Placental epithelial cell (primary cell): ENCODE results near the gene SAT2. TPM values are rescaled to one million over a fixed set of nuclear protein-coding genes. Genes with fewer than 3 reads are reported as not detected.

Source experiments
- small RNA-seq: library from RNA; depleted of rRNA; stranded (forward); fragments of <200 nt; gene quantifications from one replicate; pipeline ENCODE3, GENCODE V24; 2012
- total RNA-seq: library from RNA; depleted of rRNA; stranded (reverse); fragments of >200 nt; gene quantifications from 2 replicates; pipeline ENCODE4 v1.2.3, GENCODE V29; 2012

SAT2 gene
- total RNA-seq: 16.7 and 38.1 TPM in 2 replicates

GRCh38 chr17:7627250-7628121 lies at the start of gene SAT2:
TSS of gene SAT2 (minus strand) at chr17:7627821. CDS start at chr17:7627635, 186 bp downstream.

GRCh38 chr17:7650509-7651096 lies 23.0 kb upstream of the SAT2 start, which contains the start of gene ATP1B2:
TSS of gene ATP1B2 (plus strand) at chr17:7650926. CDS start at chr17:7651519, 593 bp downstream.

GRCh38 chr17:7629939-7630571 lies 2.4 kb upstream of the SAT2 start, which contains the start of gene SHBG:
TSS of gene SHBG (plus strand) at chr17:7630135. CDS start at chr17:7630173, 38 bp downstream.

GRCh38 chr17:7614425-7615264 lies 13.0 kb downstream of the SAT2 start, which contains the start of gene FXR2:
TSS of gene FXR2 (minus strand) at chr17:7614897. CDS start at chr17:7614532, 365 bp downstream.

GRCh38 chr17:7589891-7590691 lies 37.5 kb downstream of the SAT2 start, which contains the start of gene SOX15:
TSS of gene SOX15 (minus strand) at chr17:7590094. CDS start at chr17:7589676, 418 bp downstream.

GRCh38 chr17:7583253-7584109 lies 44.1 kb downstream of the SAT2 start, which contains the start of gene MPDU1:
TSS of gene MPDU1 (plus strand) at chr17:7583852. CDS start at chr17:7583863, 11 bp downstream.

GRCh38 chr17:7579001-7579833 lies 48.4 kb downstream of the SAT2 start, which contains the start of gene CD68:
TSS of gene CD68 (plus strand) at chr17:7579638. CDS start at chr17:7579678, 40 bp downstream.

Small RNA genes within 50 kb of the gene (small RNA-seq; reads per million reads assigned to genes)
- not detected for gene CD68
- gene SNORD10: not detected

Other genes with a start within 250 kb of the SAT2 start
- 14.1 and 27.5 TPM in 2 replicates for gene TNK1, start 246.7 kb downstream of the SAT2 start, total RNA-seq
- 51.8 and 64.1 TPM in 2 replicates for gene PLSCR3, start 233.3 kb downstream of the SAT2 start, total RNA-seq
- 83.7 and 304 TPM in 2 replicates for gene TMEM256, start 223.7 kb downstream of the SAT2 start, total RNA-seq
- gene NLGN2, start 220.0 kb downstream of the SAT2 start, total RNA-seq: 4.9 and 9.8 TPM in 2 replicates
- gene SPEM1, start 207.5 kb downstream of the SAT2 start, total RNA-seq: not detected in 2 replicates
- not detected in 2 replicates for gene SPEM2, start 202.2 kb downstream of the SAT2 start, total RNA-seq
- not detected in 2 replicates for gene SPEM3, start 199.0 kb downstream of the SAT2 start, total RNA-seq
- 8.6 and 16.8 TPM in 2 replicates for gene TMEM102, start 192.4 kb downstream of the SAT2 start, total RNA-seq
- 2.1 and 3.9 TPM in 2 replicates for gene FGF11, start 188.3 kb downstream of the SAT2 start, total RNA-seq
- gene CHRNB1, start 182.8 kb downstream of the SAT2 start, total RNA-seq: 5.7 and 13.0 TPM in 2 replicates
- 33.9 and 36.1 TPM in 2 replicates for gene ZBTB4, start 148.2 kb downstream of the SAT2 start, total RNA-seq
- not detected in 2 replicates for gene SLC35G6, start 146.4 kb downstream of the SAT2 start, total RNA-seq
- 106 and 112 TPM in 2 replicates for gene POLR2A, start 143.5 kb downstream of the SAT2 start, total RNA-seq
- gene TNFSF12, start 78.8 kb downstream of the SAT2 start, total RNA-seq: 3.4 and 3.5 TPM in 2 replicates
- gene TNFSF13, start 69.1 kb downstream of the SAT2 start, total RNA-seq: 1.4 and 1.6 TPM in 2 replicates
- gene SENP3, start 65.9 kb downstream of the SAT2 start, total RNA-seq: 40.0 and 67.6 TPM in 2 replicates
- gene CD68, start 48.2 kb downstream of the SAT2 start, total RNA-seq: 2.4 and 3.3 TPM in 2 replicates
- 58.5 and 227 TPM in 2 replicates for gene MPDU1, start 44.0 kb downstream of the SAT2 start, total RNA-seq
- gene SOX15, start 37.7 kb downstream of the SAT2 start, total RNA-seq: 9.0 and 14.5 TPM in 2 replicates
- gene FXR2, start 12.9 kb downstream of the SAT2 start, total RNA-seq: 36.1 TPM in 2 replicates
- gene SHBG, start 2.3 kb upstream of the SAT2 start, total RNA-seq: 0.87 and 2.4 TPM in 2 replicates
- not detected in 2 replicates for gene ATP1B2, start 23.1 kb upstream of the SAT2 start, total RNA-seq
- 38.9 and 58.5 TPM in 2 replicates for gene TP53, start 59.7 kb upstream of the SAT2 start, total RNA-seq
- 4.7 and 7.0 TPM in 2 replicates for gene WRAP53, start 60.7 kb upstream of the SAT2 start, total RNA-seq
- gene EFNB3, start 77.4 kb upstream of the SAT2 start, total RNA-seq: 2.2 and 5.9 TPM in 2 replicates
- gene DNAH2, start 89.9 kb upstream of the SAT2 start, total RNA-seq: under 0.01 TPM in 1 of 2 replicates, not detected in the other
- 4.9 and 27.9 TPM in 2 replicates for gene KDM6B, start 206.4 kb upstream of the SAT2 start, total RNA-seq
- 2.0 and 3.3 TPM in 2 replicates for gene TMEM88, start 227.2 kb upstream of the SAT2 start, total RNA-seq
- gene NAA38, start 229.7 kb upstream of the SAT2 start, total RNA-seq: 65.6 and 78.9 TPM in 2 replicates
- 9.8 and 10.1 TPM in 2 replicates for gene CYB5D1, start 230.2 kb upstream of the SAT2 start, total RNA-seq